GM21360 (cell line): ENCODE data around the gene TBL3.

Source experiments
- ATAC-seq: cut with Tn5 transposase; IDR thresholded peaks from one replicate; pipeline ENCODE4 v1.9.1; 2021; ENCODE audit warnings: mild to moderate bottlenecking, moderate library complexity; ENCODE audit not compliant: unreplicated experiment

TBL3 gene

DNA sequence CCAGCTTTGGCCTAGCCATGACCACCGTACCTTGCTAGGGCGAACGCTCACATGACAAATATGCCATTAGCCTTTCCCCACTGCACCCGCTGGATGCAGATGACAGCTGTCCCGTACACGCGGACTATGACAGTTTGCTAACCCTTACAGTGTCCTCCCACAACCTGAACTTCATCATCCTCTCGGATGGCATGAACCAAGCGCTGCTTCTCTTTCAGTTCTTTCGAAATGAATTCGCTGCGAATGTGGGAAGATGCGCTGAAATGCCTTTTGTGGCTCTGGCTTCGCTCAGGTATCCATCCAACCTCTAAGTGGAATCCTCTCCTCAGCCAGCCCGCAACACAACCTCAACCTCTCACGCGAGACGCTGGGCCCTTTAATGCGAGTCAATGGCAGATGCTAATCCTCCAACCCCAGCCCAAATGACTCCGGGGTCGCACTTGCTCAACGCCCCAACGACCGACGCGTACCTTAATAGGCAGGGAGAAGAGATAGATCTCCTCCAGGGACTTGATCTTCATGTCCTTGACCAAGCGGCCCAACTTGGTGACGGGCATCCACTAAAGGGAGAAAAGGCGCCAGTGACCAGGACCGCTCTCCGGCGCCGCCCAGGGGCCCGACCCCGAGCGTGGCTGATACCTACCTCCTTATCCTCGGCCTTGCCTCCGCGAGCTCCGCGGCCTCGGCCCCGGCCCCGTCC lies 7.9 kb upstream of the TBL3 start:
- ATAC-seq = no peak

DNA sequence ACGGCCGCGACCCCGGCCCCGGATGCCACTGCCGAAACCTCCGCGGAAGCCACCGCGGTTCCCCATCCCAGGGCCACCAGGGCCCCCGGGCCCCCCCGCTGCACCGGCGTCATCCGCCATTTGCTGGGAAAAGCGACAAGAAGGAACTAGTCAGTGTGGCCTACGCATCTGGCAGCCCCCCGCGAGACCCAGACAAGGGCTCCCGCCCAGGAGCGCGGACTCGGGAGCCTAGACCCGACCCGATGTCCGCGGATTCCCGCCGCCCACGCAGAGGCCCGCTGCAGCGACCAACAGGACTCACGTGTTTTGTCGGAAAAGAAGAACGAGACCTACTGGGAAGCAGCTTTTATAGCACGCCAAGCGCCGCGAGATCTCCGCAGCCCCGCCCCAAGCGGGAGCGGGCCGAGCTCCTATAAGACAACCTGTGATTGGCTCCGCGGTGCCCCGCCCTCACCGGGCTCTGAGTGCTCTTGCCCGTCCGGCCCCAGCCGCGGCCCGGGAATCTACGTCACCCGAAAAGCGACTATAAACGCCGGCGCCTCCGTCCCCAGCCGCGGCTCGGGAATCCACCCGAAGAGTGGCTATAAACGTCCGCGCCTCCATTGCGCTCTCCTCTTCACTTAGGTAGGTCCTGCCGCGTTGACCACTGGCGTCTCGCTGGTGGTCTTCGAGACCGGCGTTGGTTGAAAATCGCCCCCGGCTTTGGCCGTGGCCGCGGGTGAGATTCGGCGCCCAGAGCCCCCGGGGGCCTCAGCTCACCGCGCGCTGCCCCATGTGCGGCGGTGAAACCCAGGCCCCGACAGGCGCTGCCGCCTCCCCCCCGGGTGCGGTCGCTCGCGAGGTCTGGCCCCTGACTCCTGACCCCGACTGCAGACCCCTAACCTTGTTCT lies 7.1 kb upstream of the TBL3 start, which contains the start of gene RPS2:
TSS of gene RPS2 (minus strand) at position 321 of the 890 bp plus-strand sequence. CDS start at position 120, 201 bp downstream.
- peak; percentile 73 for ATAC-seq

GRCh38 chr16:1965396-1966001 lies 6.4 kb upstream of the TBL3 start:
- ATAC-seq = no peak

DNA sequence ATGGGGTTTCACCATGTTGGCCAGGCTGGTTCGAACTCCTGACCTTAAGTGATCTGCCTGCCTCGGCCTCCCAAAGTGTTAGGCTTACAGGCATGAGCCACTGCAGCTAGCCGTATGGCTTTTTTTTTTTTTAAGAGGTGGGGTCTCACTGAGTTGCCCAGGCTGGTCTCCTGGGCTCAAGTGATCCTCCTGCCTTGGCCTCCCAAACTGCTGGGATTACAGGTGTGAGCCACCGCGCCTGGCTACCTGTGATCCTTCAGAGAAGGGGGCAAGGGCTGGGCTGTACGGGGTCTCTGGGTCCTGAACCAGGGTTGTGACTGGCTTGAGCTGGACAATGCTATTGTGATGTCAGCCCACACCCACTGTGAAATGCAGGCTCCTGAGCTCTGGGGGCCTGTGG lies 5.4 kb upstream of the TBL3 start, which contains the start of gene RNF151:
TSS of gene RNF151 (plus strand) at position 397 of the 400 bp plus-strand sequence. CDS start 26 bp downstream, outside the sequence.
- ATAC-seq = no peak

DNA sequence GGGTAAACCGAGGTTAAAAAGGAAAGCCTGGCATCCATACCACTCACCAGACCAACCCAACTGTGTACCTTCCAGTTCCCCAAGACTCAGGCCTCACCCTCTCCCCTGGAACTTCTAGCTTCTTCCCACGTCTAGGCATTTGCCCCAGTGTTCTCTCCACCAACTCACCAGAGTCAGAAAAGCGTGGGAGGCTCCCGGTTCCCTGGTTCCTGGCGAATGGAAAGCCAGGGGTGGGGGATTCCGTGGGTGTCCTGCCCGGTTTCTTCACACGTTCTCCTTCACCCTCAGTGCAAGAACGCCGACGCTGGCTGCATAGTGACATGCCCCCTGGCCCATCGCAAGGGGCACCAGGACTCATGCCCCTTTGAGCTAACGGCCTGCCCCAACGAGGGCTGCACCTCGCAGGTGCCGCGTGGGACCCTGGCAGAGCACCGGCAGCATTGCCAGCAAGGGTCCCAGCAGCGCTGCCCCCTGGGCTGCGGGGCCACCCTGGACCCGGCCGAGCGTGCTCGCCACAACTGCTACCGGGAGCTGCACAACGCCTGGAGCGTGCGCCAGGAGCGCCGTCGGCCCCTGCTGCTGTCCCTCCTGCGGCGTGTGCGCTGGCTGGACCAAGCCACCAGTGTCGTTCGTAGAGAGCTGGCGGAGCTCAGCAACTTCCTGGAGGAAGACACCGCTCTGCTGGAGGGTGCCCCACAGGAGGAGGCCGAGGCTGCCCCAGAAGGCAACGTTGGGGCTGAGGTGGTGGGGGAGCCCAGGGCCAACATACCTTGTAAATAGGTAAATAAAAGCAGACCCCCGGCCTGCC lies 3.5 kb upstream of the TBL3 start:
- ATAC-seq = no peak

GRCh38 chr16:1972490-1972877 lies 631 bp downstream of the TBL3 start:
- no peak for ATAC-seq

- ATAC-seq = no peak
Observed at GRCh38 chr16:1973461-1974156, 1.8 kb downstream of the TBL3 start.

GRCh38 chr16:1974157-1975070 lies 2.6 kb downstream of the TBL3 start:
- no peak for ATAC-seq

GRCh38 chr16:1975432-1976215 lies 3.8 kb downstream of the TBL3 start:
- no peak for ATAC-seq

DNA sequence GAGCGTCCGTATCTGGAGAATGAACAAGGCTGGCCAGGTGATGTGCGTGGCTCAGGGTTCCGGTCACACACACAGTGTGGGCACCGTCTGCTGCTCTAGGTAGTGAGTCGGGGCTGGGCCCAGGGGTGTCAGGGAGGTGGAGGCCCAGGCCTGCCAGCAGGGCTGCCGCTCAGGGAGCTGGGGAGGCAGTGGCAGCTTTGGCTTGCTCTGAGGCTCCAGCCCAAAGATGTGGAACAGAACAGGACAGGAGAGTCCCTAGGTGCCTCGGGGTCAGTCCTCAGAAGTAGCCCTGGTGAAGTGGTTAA lies 4.3 kb downstream of the TBL3 start:
- no peak for ATAC-seq

DNA sequence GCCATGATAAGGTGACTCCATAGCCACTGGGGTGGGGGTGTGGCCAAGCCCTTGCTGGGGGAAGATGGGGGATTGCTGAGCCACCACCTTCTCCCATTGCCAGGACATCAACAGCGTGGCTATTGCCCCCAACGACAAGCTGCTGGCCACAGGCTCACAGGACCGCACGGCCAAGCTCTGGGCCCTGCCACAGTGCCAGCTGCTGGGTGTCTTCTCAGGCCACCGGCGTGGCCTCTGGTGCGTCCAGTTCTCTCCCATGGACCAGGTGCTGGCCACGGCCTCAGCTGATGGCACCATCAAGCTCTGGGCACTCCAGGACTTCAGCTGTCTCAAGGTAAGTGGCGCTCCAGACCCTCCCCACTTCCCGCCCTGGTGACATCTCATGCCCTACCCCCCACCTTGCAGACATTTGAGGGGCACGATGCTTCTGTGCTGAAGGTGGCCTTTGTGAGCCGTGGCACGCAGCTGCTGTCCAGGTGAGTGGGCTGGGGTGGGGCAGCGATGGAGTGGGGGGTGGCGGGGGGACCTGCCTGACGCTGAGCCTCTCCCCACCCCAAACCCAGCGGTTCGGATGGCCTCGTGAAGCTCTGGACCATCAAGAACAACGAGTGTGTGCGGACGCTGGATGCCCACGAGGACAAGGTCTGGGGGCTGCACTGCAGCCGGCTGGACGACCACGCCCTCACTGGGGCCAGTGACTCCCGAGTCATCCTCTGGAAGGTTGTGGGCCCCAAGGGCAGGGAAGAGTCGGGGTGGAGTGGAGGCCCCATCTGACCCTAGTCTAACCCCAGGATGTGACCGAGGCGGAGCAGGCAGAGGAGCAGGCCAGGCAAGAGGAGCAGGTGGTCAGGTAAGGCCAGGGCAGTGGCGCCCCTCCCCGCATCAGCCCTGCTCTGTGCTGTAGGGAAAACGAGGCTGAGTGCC lies 5.4 kb downstream of the TBL3 start:
- no peak for ATAC-seq

GRCh38 chr16:1977875-1978268 lies 6.0 kb downstream of the TBL3 start:
- no peak for ATAC-seq

- ATAC-seq = no peak
Observed at GRCh38 chr16:1978476-1979120, 6.7 kb downstream of the TBL3 start.

DNA sequence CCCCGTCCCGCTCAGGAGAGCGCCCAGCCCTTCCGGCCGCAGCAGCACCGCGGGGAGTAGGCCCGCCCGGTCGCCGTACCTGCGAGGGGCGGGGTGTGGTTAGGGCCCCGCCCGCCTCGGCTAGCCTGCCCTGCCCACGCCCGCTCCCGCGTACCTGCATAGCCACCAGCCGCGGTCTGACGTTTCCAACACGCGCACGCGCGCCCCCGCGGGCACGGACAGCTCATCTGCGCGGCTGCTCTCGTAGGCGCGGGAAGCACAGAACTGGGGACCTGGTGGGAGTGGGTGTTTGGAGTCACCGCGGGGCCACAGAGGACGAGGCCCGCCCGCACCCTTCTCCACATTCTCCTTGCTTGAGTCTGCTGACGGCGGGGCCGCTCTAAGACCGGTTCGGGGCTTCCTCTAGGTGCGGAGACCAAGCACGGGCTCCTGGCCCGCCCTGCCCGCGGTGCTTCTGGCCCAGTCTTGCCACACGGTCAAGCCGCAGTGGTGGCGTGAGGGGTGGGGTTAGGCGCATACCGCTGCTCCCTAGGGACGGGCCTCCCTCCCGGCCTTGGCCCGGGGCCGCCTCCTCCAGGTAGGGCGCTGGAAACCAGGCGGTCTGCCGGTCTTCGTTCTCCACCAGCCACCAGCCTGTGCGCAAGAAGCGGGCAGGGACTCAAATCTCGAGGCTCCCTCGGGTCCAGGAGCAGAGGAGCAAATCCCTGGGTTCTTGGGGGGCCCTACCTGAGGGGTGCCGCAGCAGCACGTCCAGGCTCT lies 7.6 kb downstream of the TBL3 start:
- no peak for ATAC-seq

DNA sequence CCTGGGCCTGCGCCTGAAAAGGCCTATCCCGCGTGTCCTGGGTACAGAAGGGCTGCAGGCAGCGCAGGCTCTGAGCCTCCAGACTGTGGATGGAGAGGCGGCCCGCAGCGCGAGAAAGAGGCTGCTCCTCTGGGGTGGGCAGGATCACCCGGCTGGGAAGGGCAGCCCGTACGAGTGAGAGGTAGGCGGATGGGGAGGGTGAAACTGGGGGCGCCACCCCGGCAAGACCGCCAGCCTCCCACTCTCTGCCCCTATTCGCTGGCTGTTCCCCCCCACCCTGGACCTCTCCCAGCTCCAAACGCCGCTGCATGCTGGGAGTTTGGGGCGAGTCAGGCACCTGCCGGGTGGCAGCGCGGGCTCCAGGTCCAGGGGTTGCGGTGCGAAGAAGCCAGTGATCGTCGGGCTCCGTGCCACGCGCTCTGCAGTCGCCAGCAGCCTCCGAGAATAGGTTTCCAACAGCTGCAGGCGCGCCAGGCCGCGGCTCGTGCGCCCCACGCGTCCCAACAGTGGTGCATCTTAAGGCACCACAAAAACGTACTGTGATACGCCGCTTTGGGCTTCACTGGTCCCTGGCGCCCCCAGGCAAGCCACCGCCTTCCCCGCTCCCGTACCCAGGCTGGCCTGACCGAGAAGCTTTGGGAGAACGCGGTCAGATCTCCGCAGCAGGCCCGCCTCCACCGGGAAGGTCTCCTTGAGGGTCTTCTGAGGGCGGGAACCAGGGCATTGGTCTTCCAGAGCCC lies 8.3 kb downstream of the TBL3 start:
- ATAC-seq = no peak

DNA sequence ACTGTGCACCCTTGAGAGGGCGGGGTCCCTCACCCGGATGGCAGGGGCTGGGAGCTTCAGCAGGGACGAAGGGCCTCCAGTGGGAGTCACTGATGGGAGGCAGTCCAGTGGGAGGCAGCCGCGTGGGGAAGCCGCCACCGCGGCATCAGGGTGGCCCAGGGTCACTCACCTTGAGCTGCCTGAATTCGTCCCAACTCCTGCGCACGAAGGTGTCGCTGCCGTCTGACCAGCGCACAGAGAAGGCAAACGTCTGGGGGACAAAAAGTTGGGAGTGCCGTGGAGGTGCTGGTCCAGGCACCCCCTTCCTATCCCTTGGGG lies 8.9 kb downstream of the TBL3 start:
- ATAC-seq = no peak
